Loucy (cell line): ENCODE data around the gene ESYT3.

ENCODE experiments used
- EZH2phosphoT487 ChIP-seq: fragments of 200-600 bp; IDR thresholded peaks from 2 replicates; pipeline ENCODE4 v1.6.1; 2018; ENCODE audit warnings: antibody characterized with exemption, mild to moderate bottlenecking, moderate library complexity, borderline replicate concordance
- TF ChIP-seq, protein P1 (sequence below): fragments of 200-600 bp; sonication (generic); conservative IDR thresholded peaks from 2 replicates; pipeline ENCODE4 v1.5.1; 2014; ENCODE audit warnings: mild to moderate bottlenecking, antibody characterized with exemption, low read length

DNA sequence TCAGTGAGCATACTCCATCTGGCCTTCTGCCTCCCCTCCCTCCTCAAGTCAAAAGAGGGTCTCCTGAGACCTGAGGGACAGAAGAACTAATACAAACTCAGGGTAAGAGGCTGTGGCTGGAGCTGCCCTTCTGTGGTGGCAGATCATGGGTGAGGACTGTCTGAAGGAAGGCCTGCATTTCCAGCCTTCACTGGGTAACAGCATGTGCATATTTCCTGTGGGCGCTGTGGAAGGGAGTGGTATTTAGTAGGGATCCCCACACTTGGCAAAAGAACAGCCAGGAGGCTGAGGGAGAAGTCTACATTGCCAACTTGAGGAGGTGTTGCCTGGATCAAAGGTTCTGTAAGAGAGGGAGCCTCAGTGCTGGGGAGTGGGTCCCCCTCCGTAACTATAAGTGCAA lies 10.1 kb upstream of the ESYT3 start:
- TF ChIP-seq, protein P1, sequence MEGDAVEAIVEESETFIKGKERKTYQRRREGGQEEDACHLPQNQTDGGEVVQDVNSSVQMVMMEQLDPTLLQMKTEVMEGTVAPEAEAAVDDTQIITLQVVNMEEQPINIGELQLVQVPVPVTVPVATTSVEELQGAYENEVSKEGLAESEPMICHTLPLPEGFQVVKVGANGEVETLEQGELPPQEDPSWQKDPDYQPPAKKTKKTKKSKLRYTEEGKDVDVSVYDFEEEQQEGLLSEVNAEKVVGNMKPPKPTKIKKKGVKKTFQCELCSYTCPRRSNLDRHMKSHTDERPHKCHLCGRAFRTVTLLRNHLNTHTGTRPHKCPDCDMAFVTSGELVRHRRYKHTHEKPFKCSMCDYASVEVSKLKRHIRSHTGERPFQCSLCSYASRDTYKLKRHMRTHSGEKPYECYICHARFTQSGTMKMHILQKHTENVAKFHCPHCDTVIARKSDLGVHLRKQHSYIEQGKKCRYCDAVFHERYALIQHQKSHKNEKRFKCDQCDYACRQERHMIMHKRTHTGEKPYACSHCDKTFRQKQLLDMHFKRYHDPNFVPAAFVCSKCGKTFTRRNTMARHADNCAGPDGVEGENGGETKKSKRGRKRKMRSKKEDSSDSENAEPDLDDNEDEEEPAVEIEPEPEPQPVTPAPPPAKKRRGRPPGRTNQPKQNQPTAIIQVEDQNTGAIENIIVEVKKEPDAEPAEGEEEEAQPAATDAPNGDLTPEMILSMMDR: no peak
- no peak for TF ChIP-seq EZH2phosphoT487
